Measurements from ENCODE around the gene FXYD7. TPM values are rescaled to one million over a fixed set of nuclear protein-coding genes. Genes with fewer than 3 reads are reported as not detected.

FXYD7 gene
- total and polyA plus RNA-seq, 9 of the 15 experiments (the other 6 are each of a cell fraction or from before 2014, with no cell fraction given) = 0.10 to 0.80 (median 0.31) TPM; not detected in 3

DNA sequence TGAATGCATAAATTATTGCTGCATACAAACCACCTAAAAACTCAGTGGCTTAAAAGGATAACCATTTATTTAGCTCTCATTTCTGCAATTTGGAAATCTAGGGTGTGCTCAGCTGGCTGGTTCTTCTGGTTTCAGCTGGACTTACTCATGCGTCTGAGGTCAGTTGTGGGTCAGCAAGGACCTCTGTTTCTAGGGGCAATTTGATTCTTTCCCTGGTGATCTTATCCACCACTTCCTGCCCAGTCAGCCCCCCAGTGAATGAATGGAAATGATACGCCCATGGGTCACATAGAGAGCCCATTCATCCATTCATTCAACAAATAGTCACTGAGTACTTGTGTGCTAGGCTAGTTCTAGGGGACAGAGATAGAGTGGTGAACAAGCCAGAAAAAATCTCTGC, 21.4 kb downstream of the FXYD7 start (continued):
- TF ChIP-seq CEBPB (tag; IDR thresholded peaks at IDR 0.05) (no peak), EWSR1 (IDR thresholded peaks at IDR 0.05; ENCODE audit: borderline replicate concordance, low read depth, partially characterized antibody) (no peak), KDM1A (IDR thresholded peaks at IDR 0.05) (peak in 1 of 2 experiments; percentile 38; a peak in 1 of 4 replicates), KDM5B (IDR thresholded peaks at IDR 0.05; ENCODE audit: insufficient replicate concordance, low read depth, low read length) (no peak), ZBTB17 (CRISPR knock-in tag; IDR thresholded peaks at IDR 0.05) (no peak), FOXJ2 (tag; IDR thresholded peaks at IDR 0.05) (no peak), CBX1 (IDR thresholded peaks at IDR 0.05; ENCODE audit: low read depth) (no peak), ZNF707 (CRISPR knock-in tag; conservative IDR thresholded peaks at IDR 0.05) (no peak), PHB (CRISPR knock-in tag; IDR thresholded peaks at IDR 0.05) (no peak), ZKSCAN8 (CRISPR knock-in tag; IDR thresholded peaks at IDR 0.05) (no peak), JUND (IDR thresholded peaks at IDR 0.05; ENCODE audit: borderline replicate concordance, low read depth, low read length) (no peak), JUND (tag; IDR thresholded peaks at IDR 0.05; ENCODE audit: borderline replicate concordance, low read depth, low read length) (no peak), SNIP1 (IDR thresholded peaks at IDR 0.05; ENCODE audit: low read depth) (no peak), ZNF609 (CRISPR knock-in tag; IDR thresholded peaks at IDR 0.05; ENCODE audit: borderline replicate concordance) (no peak), ARNT (IDR thresholded peaks at IDR 0.05) (no peak), DACH1 (IDR thresholded peaks at IDR 0.05; ENCODE audit: partially characterized antibody) (peak; percentile 50), SETDB1 (IDR thresholded peaks at IDR 0.05; ENCODE audit: low read length) (no peak), NCOR1 (IDR thresholded peaks at IDR 0.05) (0 out of 2 replicates have a peak, but pooled peaks have one; percentile 3), ZNF766 (CRISPR knock-in tag; conservative IDR thresholded peaks at IDR 0.05) (no peak), NFE2 (IDR thresholded peaks at IDR 0.05; ENCODE audit: low read depth) (no peak), FUS (optimal IDR thresholded peaks at IDR 0.05; ENCODE audit: low read depth, low read length) (no peak)
- TF ChIP-seq, protein P1, sequence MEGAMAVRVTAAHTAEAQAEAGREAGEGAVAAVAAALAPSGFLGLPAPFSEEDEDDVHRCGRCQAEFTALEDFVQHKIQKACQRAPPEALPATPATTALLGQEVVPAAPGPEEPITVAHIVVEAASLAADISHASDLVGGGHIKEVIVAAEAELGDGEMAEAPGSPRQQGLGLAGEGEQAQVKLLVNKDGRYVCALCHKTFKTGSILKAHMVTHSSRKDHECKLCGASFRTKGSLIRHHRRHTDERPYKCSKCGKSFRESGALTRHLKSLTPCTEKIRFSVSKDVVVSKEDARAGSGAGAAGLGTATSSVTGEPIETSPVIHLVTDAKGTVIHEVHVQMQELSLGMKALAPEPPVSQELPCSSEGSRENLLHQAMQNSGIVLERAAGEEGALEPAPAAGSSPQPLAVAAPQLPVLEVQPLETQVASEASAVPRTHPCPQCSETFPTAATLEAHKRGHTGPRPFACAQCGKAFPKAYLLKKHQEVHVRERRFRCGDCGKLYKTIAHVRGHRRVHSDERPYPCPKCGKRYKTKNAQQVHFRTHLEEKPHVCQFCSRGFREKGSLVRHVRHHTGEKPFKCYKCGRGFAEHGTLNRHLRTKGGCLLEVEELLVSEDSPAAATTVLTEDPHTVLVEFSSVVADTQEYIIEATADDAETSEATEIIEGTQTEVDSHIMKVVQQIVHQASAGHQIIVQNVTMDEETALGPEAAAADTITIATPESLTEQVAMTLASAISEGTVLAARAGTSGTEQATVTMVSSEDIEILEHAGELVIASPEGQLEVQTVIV (CRISPR knock-in tag; IDR thresholded peaks at IDR 0.05; ENCODE audit: borderline replicate concordance) = no peak
